KMS-11 (cell line): ENCODE measurements around the gene VPS52.

ENCODE experiments used
- H2AFZ ChIP-seq: fragments of 200-600 bp; sonication (generic); 2 replicates; pipeline ENCODE4 v1.6.1; 2016; ENCODE audit warnings: antibody characterized with exemption, mixed run types, low read depth
- H3K27ac ChIP-seq: fragments of 200-600 bp; sonication (generic); 2 replicates; pipeline ENCODE4 v1.6.1; 2016; ENCODE audit warnings: mild to moderate bottlenecking, mixed run types
- H3K27me3 ChIP-seq: fragments of 200-600 bp; sonication (generic); 2 replicates; pipeline ENCODE4 v1.6.1; 2017; ENCODE audit warnings: mild to moderate bottlenecking, low read depth, mixed run types, moderate library complexity; ENCODE audit not compliant: insufficient read depth
- H3K36me3 ChIP-seq: fragments of 200-600 bp; sonication (generic); 2 replicates; pipeline ENCODE4 v1.6.1; 2017; ENCODE audit warnings: mild to moderate bottlenecking, mixed run types; ENCODE audit not compliant: insufficient read depth
- H3K4me1 ChIP-seq: fragments of 200-600 bp; sonication (generic); 2 replicates; pipeline ENCODE4 v1.6.1; 2016; ENCODE audit warnings: mild to moderate bottlenecking, low read depth, mixed run types; ENCODE audit not compliant: poor library complexity, severe bottlenecking
- H3K4me2 ChIP-seq: fragments of 200-600 bp; sonication (generic); 2 replicates; pipeline ENCODE4 v1.7.0; 2016; ENCODE audit warnings: mild to moderate bottlenecking, mixed run types
- H3K4me3 ChIP-seq: fragments of 200-600 bp; sonication (generic); IDR thresholded peaks from 2 replicates; pipeline ENCODE4 v1.6.1; 2017; ENCODE audit warnings: low read depth, low read length, mixed read lengths; ENCODE audit not compliant: insufficient read depth
- H3K79me2 ChIP-seq: fragments of 200-600 bp; sonication (generic); 2 replicates; pipeline ENCODE4 v1.6.1; 2016; ENCODE audit warnings: low read depth, mixed run types; ENCODE audit not compliant: insufficient read depth
- H3K9ac ChIP-seq: fragments of 200-600 bp; sonication (generic); 2 replicates; pipeline ENCODE4 v1.6.1; 2016; ENCODE audit warnings: mild to moderate bottlenecking, mixed run types
- H4K20me1 ChIP-seq: fragments of 200-600 bp; sonication (generic); 2 replicates; pipeline ENCODE4 v1.6.1; 2016; ENCODE audit warnings: mild to moderate bottlenecking, mixed run types; ENCODE audit not compliant: insufficient read depth
- CTCF ChIP-seq: fragments of 200-600 bp; sonication (generic); conservative IDR thresholded peaks from 2 replicates; pipeline ENCODE4 v1.6.1; 2017; ENCODE audit warnings: low read depth, mild to moderate bottlenecking, antibody characterized with exemption, low read length, moderate library complexity, mixed read lengths

Gene VPS52

GRCh38 chr6:33209856-33210255, 61.8 kb downstream of the VPS52 start:
- no peak overlapping the region for H2AFZ ChIP-seq
- H3K4me2 ChIP-seq = no peak overlapping the region
- no peak overlapping the region for H3K27ac ChIP-seq
- H4K20me1 ChIP-seq = no peaks in the 10 kb centered on the region
- no peak overlapping the region for H3K4me3 ChIP-seq
- no peak for TF ChIP-seq CTCF
- peaks cover 15% of the 10 kb centered on the region for H3K4me1 ChIP-seq
- no peaks in the 10 kb centered on the region for H3K79me2 ChIP-seq
- no peaks in the 10 kb centered on the region for H3K36me3 ChIP-seq
- H3K9ac ChIP-seq = no peak overlapping the region
- H3K27me3 ChIP-seq = no peaks in the 10 kb centered on the region

DNA sequence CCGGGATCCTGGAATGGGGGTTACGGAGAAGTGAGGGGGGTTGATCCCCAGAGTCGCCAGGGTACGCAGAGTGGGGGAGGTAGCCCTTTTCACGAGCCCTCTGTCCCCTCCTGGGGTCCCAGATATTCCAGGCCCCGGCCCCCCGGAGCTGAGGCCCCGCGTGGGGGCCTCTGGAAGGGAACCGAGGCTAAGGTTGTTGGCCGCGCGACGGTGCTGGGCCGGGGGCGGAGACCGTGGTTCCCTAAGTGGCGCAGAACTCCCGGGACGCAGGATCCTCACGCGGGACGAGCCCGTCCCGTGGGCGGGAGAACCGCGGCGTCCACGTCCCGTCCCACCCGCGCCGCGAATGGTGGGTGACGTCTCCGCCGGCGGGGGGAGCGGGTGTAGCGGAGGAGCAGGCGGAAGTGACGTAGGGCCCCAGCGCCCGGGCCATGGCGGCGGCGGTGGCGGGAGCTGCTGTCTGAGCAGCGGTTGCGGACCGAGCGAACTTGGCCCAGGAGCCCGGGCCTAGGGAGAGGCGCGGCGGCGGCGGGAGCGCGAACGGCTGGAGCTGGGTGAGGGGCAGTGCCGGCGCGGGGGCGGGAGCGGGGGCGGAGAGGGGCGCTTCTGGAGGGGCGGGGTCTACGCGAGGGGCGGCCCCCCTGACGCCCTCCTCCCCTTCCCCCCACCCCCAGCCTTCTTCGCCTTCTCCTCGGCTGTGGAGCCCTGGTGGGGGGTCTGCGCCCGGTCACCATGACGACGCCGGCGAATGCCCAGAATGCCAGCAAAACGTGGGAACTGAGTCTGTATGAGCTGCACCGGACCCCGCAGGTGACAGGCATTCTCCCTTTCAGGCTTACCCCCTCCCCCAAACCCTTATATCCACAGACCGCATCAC, 63.3 kb downstream of the VPS52 start, which contains the start of gene RING1:
Gene RING1, plus strand, starts transcription at position 410 of the 877 bp plus-strand sequence. Its CDS starts 323 bp downstream, at position 733.
- H3K79me2 ChIP-seq = no peaks in the 10 kb centered on the region
- peak within 1 kb of the TSS; percentile 22 for H3K4me3 ChIP-seq
- H4K20me1 ChIP-seq = no peaks in the 10 kb centered on the region
- H3K4me2 ChIP-seq = peak within 1 kb of the TSS; percentile 94
- H3K27me3 ChIP-seq = no peaks in the 10 kb centered on the region
- H3K27ac ChIP-seq = peak within 1 kb of the TSS; percentile 78
- peaks cover 26% of the 10 kb centered on the region for H3K4me1 ChIP-seq
- H2AFZ ChIP-seq = peak within 1 kb of the TSS; percentile 83
- peak within 1 kb of the TSS; percentile 87 for H3K9ac ChIP-seq
- TF ChIP-seq CTCF = no peak
- no peaks in the 10 kb centered on the region for H3K36me3 ChIP-seq

DNA sequence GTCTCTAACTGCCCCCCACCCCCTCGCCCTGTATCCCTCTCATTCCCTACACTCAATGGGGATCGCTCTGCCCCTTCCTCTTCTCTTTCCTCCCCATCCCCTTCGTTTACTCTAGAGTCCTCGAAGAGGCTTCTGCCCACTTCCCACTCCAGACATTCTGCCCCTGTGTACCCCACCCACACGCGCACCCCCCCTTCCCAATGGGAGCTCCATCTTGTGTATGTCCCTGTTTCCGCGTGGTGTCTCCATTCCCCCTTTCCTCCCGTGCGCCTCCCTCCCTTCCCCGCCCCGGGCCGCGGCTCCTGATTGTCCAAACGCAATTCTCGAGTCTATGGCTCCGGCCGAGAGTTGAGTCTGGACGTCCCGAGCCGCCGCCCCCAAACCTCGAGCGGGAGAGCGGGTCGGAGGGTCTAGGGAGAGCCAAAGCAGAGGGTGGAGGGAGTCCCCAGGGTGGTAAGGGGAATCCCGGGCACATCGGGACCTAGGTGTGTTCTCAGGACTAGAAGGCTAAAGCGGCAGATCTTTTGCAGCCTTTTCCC, 64.1 kb downstream of the VPS52 start:
- TF ChIP-seq CTCF = no peak
- Histone ChIP-seq H3K4me2 (peak overlapping the region; percentile 94), H3K36me3 (no peaks in the 10 kb centered on the region), H3K27me3 (no peaks in the 10 kb centered on the region), H4K20me1 (no peaks in the 10 kb centered on the region), H3K79me2 (no peaks in the 10 kb centered on the region), H3K4me1 (peaks cover 26% of the 10 kb centered on the region), H3K27ac (peak overlapping the region; percentile 78), H3K9ac (peak overlapping the region; percentile 87), H2AFZ (peak overlapping the region; percentile 83), H3K4me3 (peak overlapping the region; percentile 22)

- peak overlapping the region; percentile 22 for H3K4me3 ChIP-seq
- no peak overlapping the region for H3K27ac ChIP-seq
- H4K20me1 ChIP-seq = no peaks in the 10 kb centered on the region
- H3K4me1 ChIP-seq = peaks cover 28% of the 10 kb centered on the region
- TF ChIP-seq CTCF = no peak
- H2AFZ ChIP-seq = no peak overlapping the region
- peak overlapping the region; percentile 87; the same call in 1 of the 2 replicates for H3K9ac ChIP-seq
- H3K4me2 ChIP-seq = peak overlapping the region; percentile 94
- peaks cover 4% of the 10 kb centered on the region for H3K79me2 ChIP-seq
- no peaks in the 10 kb centered on the region for H3K27me3 ChIP-seq
- H3K36me3 ChIP-seq = no peaks in the 10 kb centered on the region
Measured at GRCh38 chr6:33206864-33207551, 64.7 kb downstream of the VPS52 start.
